ENCODE measurements around the gene IFFO2. TPM values are rescaled to one million over a fixed set of nuclear protein-coding genes. Genes with fewer than 3 reads are reported as not detected.

Gene IFFO2
- total RNA-seq, 1 donor from 2014 or later, result 107 TPM

DNA sequence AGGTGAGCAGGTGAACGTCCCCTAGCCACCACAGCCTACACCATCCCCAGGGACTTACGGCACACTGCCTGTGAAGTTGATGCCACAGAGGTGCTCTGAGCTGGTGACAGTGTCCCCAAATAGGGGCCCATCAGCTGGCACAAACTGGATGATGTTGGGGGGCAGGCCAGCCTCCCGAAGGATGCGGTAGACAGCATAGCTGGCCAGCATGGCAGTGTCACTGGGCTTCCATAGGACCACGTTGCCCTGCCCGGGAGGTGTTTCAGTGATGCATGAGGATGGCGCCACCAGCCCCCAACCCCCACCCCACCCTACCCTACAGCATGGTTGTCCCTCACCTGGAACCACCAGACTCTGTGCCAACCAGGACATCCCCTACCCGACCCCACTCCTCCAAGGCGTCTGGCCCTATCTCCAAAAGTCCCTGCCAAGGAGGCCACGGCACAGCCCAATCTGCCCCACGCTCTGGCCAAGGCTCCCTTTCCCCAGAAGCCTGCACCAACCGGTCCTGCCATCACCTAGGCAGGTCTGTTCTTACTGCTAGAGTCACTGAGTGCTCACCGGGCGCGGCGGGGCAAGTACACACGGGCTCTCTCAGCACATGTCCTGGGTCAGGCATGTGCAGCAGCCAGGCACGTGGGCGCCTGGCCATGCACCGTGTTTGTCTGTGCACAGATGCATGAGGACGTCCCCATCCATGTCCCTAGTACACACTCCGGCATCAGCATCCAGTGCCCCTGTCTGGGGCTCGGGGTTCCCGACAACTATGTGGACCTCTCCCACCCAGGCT, 74.6 kb downstream of the IFFO2 start:
- TF ChIP-seq, protein P1, sequence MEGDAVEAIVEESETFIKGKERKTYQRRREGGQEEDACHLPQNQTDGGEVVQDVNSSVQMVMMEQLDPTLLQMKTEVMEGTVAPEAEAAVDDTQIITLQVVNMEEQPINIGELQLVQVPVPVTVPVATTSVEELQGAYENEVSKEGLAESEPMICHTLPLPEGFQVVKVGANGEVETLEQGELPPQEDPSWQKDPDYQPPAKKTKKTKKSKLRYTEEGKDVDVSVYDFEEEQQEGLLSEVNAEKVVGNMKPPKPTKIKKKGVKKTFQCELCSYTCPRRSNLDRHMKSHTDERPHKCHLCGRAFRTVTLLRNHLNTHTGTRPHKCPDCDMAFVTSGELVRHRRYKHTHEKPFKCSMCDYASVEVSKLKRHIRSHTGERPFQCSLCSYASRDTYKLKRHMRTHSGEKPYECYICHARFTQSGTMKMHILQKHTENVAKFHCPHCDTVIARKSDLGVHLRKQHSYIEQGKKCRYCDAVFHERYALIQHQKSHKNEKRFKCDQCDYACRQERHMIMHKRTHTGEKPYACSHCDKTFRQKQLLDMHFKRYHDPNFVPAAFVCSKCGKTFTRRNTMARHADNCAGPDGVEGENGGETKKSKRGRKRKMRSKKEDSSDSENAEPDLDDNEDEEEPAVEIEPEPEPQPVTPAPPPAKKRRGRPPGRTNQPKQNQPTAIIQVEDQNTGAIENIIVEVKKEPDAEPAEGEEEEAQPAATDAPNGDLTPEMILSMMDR (conservative IDR thresholded peaks at IDR 0.05; ENCODE audit: low read depth, low read length), result no peak
- no peak overlapping the region for H3K4me3 ChIP-seq (ENCODE audit: low read depth, low read length)
- no peak for DNase-seq (ENCODE audit: low read depth)

DNA sequence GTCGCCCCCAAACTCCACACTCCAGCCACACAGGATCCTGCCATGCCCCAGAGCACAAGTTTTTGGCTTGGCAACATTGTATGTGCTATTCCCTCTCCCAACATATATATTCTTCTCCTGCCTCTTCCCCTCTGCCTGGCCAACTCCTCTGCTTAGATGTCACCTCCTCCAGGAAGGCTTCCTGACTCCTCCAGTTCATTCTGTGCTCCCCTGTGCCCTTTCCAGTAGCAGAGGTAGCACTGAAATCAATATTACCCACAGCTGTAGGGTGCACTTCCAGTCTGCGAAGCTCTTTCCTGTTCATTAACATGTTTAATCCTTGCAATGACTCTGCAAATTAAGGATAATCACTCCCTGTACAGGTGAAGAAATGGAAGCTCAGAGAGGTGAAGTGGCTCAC, 75.3 kb downstream of the IFFO2 start:
- no peak for DNase-seq (ENCODE audit: low read depth)
- no peak overlapping the region for H3K4me3 ChIP-seq (ENCODE audit: low read depth, low read length)
- TF ChIP-seq, protein P1 (conservative IDR thresholded peaks at IDR 0.05; ENCODE audit: low read depth, low read length), result no peak

DNA sequence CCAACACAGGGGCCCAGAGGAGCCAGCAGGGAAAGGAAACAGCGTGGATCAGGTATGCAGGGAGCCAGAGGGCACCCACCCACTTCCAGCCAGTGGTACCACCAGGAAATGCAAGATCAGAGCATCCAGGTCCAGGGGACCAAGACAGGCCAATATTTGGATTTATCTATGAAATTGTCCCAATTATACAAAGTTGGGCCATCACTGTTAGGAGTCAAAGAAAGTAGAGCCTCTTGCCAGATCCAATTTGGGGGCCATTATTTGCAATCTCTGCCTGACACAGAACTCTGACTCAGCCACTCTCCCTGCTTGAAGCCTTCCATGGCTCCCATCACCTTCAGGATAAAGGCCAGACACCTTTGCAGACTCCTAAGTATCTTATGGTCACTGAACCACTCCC, 75.9 kb downstream of the IFFO2 start:
- TF ChIP-seq, protein P1 (conservative IDR thresholded peaks at IDR 0.05; ENCODE audit: low read depth, low read length), result no peak
- H3K4me3 ChIP-seq (ENCODE audit: low read depth, low read length), result no peak overlapping the region
- DNase-seq (ENCODE audit: low read depth), result no peak

DNA sequence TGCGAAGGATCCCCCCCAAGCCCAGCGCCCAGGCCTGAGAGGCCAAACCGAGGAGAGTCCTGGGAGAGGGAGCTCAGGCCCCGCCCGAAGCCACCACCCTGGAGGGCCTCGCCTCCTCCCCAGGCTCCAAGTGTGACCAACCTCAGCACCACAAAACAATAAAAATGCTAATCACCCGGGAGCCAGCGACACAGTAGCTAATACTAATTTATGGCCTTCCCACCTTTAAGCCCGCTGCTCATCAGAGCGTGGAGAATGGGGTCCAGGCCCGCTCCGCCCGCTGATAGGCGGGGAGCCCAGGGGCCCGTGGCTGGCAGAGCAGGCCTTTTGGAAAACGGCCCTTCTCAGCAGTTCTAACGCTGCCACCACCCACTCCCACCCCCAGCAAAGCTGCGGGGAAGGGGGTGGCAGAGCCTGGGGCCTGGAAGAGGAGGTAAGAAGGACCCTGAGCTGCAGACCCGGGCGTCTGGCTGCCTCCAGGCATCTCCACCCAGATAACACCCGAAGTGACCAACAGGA, 76.6 kb downstream of the IFFO2 start:
- no peak for DNase-seq (ENCODE audit: low read depth)
- TF ChIP-seq, protein P1 (conservative IDR thresholded peaks at IDR 0.05; ENCODE audit: low read depth, low read length), result no peak

DNA sequence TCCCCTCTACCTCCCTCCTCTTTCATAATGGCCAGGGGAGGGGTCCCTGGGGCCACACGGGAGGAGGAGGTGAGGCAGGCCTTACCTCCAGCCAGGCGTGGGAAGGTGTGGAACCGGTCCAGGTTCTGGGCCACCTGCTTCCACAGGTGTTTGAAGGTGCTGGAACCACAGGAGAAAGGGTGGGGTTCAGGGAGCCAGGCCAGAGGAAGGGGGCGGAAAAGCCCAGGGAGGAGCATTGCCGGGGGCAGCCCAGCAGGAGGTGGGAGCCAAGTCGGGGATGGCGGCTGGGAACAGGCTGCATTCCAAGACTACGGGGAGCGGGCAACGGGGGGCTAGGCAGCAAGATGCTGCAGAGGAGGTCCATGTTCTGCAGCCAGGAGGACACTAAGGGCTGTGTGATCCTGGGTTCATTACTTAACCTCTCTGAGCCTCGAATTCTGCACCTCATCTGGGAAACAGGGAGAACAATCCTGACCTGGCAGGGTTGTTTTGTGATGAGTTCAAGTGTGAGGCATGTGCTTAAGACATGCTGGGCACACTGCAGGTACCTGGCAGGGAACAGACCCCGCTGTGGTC, 77.2 kb downstream of the IFFO2 start:
- no peak overlapping the region for H3K4me3 ChIP-seq (ENCODE audit: low read depth, low read length)
- TF ChIP-seq, protein P1 (conservative IDR thresholded peaks at IDR 0.05; ENCODE audit: low read depth, low read length), result no peak
- DNase-seq (ENCODE audit: low read depth), result no peak

More for the DNA sequence above, 76.6 kb downstream of the IFFO2 start:
- H3K4me3 ChIP-seq (ENCODE audit: low read depth, low read length), result no peak overlapping the region

DNA sequence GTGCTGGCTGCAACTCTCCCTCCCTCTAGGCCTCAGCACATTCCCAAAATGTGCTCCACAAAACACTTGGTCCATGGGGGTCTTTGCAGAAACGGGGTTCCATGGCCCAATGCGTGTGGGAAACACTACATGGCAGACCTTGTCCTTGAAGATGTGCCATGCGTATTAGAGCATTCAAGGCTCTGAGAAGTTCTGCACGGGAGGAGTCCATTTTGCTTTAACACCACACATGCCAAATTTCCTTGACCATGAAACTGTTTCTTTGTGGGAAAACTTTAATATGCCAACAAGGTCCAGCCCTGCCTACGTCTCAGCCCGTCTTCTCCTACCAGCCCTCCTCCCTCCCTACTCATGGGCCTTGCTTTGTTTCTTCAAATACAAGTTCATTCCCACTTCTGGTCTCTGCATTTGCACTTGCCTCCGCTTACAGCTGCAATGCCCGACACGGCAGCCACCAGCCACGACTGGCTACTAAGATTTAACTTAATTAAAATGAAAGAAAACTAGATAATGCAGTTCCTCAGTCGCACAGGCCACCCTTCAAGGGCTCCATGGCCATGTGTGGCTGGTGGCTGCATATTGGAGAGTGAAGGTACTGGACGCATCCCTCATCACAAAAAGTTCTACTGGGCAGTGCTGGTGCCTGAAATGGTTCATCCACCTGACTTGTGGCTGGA, 77.8 kb downstream of the IFFO2 start:
- no peak for DNase-seq (ENCODE audit: low read depth)
- TF ChIP-seq, protein P1 (conservative IDR thresholded peaks at IDR 0.05; ENCODE audit: low read depth, low read length), result no peak
- H3K4me3 ChIP-seq (ENCODE audit: low read depth, low read length), result no peak overlapping the region

All from epithelial cell of proximal tubule (primary cell).